Measurements from ENCODE around the gene ZBTB46. TPM values are rescaled to one million over a fixed set of nuclear protein-coding genes. Genes with fewer than 3 reads are reported as not detected.
A peak's percentile ranks its signal among the peaks of the same experiment; 100 is the strongest.

The ZBTB46 gene
- total and polyA plus RNA-seq, 9 donors: 4.1 to 55.1 (median 34.7) TPM

DNA sequence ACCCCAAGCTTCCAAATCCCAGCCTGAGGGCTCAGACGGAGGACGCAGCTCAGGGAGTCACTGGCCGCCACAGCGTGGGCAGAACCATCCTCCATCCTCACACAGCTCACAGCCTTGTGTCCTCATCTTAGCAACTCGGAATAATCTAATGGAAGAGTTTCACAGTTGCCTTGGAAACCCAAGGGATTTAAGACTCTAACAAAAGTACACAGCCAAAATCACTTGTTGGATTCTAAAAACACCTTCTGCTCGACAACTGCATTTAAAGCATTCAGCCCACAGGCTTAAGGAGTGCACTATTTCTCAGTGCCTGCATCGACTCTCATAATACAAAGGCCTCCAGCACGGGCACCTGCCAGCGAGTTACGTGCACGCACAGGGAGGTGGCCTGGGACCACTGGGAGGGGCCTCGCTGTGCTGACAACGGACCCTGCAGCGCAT lies 45.4 kb downstream of the ZBTB46 start:
- peak overlapping the region in 1 of 2 donors; percentile 74 for H3K27ac ChIP-seq
- H3K36me3 ChIP-seq: no peaks in the 10 kb centered on the region
- TF ChIP-seq POLR2A (IDR thresholded peaks at IDR 0.05) (no peak), EP300 (IDR thresholded peaks at IDR 0.05) (no peak)
- TF ChIP-seq, protein P1, sequence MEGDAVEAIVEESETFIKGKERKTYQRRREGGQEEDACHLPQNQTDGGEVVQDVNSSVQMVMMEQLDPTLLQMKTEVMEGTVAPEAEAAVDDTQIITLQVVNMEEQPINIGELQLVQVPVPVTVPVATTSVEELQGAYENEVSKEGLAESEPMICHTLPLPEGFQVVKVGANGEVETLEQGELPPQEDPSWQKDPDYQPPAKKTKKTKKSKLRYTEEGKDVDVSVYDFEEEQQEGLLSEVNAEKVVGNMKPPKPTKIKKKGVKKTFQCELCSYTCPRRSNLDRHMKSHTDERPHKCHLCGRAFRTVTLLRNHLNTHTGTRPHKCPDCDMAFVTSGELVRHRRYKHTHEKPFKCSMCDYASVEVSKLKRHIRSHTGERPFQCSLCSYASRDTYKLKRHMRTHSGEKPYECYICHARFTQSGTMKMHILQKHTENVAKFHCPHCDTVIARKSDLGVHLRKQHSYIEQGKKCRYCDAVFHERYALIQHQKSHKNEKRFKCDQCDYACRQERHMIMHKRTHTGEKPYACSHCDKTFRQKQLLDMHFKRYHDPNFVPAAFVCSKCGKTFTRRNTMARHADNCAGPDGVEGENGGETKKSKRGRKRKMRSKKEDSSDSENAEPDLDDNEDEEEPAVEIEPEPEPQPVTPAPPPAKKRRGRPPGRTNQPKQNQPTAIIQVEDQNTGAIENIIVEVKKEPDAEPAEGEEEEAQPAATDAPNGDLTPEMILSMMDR (IDR thresholded peaks at IDR 0.05): no peak
- H3K9me3 ChIP-seq: no peaks in the 10 kb centered on the region
- DNase-seq: no peak
- peaks cover 6% of the 10 kb centered on the region for H3K4me1 ChIP-seq (ENCODE audit: insufficient read depth)
- intact Hi-C loops (cut with DNase I): loop anchor here in 1 of 4 donors (5.0 kb wide), 1 partner anchor 77 kb away; the partner anchor contains the start of gene ABHD16B
- WGBS, 3 donors: 31 to 43% (median 37%) methylated on average over 14 of the region's 14 CpGs
- H3K27me3 ChIP-seq: no peaks in the 10 kb centered on the region
- H3K4me3 ChIP-seq: no peak overlapping the region

DNA sequence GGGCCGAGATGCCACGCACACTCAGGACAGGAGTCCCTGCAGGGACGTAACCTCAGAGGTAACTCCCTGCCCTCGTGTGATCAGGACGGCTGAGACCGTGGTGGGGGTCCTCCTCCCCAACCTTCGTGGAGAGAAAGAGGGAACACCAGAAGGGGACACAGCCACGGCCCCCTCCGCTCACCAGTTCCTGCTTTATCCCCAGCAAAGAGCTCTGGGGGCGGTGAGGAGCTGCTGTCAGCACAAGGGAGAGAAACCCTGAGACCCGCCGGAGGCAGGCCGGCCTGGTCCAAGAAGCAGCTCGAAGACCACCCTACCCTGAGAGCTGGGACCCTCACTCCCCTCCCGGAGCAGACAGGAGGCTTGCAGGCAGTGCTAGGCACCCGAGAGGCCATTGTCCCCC lies 47.1 kb downstream of the ZBTB46 start:
- WGBS, 3 donors: 80 to 85% (median 85%) methylated on average over 16 of the region's 16 CpGs
- DNase-seq: no peak

DNA sequence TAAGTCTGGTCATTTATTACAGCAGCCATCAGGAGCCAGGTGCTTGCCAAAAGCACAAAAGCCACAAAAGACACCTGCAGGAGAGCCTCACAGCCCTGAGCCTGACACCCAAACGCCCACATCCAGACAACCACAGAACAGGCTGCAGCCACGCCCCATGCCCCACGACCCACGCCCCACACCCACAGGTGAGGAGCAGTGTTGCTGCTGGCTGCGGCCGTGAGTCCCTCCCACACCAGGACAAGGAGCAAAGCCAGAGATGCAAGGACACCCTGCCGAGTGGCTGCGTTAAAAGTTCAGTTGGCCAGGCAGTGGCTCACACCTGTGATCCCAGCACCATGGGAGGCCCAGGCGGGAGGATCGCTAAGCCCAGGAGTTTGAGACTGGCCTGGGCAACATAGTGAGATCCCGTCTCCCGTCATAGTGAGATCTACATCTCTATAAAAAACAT lies 48.5 kb downstream of the ZBTB46 start:
- H3K9me3 ChIP-seq: no peaks in the 10 kb centered on the region
- H3K36me3 ChIP-seq: no peaks in the 10 kb centered on the region
- H3K4me1 ChIP-seq (ENCODE audit: insufficient read depth): peaks cover 6% of the 10 kb centered on the region
- H3K4me3 ChIP-seq: no peak overlapping the region
- 84 to 85% (median 85%) methylated on average over 12 of the region's 12 CpGs for WGBS, 3 donors
- TF ChIP-seq, protein P1 (IDR thresholded peaks at IDR 0.05): no peak
- TF ChIP-seq EP300 (IDR thresholded peaks at IDR 0.05): no peak
- TF ChIP-seq POLR2A (IDR thresholded peaks at IDR 0.05): no peak
- intact Hi-C loops (cut with DNase I): loop anchor here in 2 of 4 donors (5.0 kb wide), 2 partner anchors 35 to 75 kb away; no protein-coding TSS in a partner anchor
- no peak overlapping the region for H3K27ac ChIP-seq
- DNase-seq: no peak
- no peaks in the 10 kb centered on the region for H3K27me3 ChIP-seq

More for the DNA sequence above, 47.1 kb downstream of the ZBTB46 start:
- no peak overlapping the region for H3K27ac ChIP-seq
- TF ChIP-seq, protein P1 (IDR thresholded peaks at IDR 0.05): no peak
- no peak for TF ChIP-seq EP300 (IDR thresholded peaks at IDR 0.05)
- TF ChIP-seq POLR2A (IDR thresholded peaks at IDR 0.05): no peak
- no peak overlapping the region for H3K4me3 ChIP-seq
- peaks cover 6% of the 10 kb centered on the region for H3K4me1 ChIP-seq (ENCODE audit: insufficient read depth)
- no peaks in the 10 kb centered on the region for H3K27me3 ChIP-seq
- no peaks in the 10 kb centered on the region for H3K9me3 ChIP-seq
- intact Hi-C loops (cut with DNase I): loop anchor here in 2 of 4 donors (5.0 kb wide), 2 partner anchors 33 to 73 kb away; no protein-coding TSS in a partner anchor
- no peaks in the 10 kb centered on the region for H3K36me3 ChIP-seq

DNA sequence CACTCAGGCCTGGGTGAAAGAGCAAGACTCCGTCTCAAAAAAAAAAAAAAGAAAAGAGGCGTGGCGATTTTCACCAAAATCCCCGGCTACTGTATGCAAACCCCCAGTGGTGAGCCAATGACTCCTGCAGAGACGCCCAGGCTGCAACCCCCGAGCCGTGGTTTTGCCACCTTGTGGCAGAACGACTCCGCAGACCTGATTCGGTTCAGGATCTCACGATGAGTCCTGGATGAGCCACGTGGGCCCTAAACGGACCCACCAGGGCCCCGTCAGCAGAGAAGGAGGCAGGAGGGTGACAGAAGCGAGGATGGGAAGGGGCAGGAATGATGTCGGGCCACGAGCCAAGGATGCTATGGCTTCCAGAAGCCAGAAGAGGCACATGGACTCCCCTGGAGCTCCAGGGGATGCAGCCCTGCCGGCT lies 49.0 kb downstream of the ZBTB46 start:
- intact Hi-C loops (cut with DNase I): loop anchor here in 2 of 4 donors (5.0 kb wide), 2 partner anchors 35 to 75 kb away; no protein-coding TSS in a partner anchor
- no peaks in the 10 kb centered on the region for H3K36me3 ChIP-seq
- H3K27ac ChIP-seq: no peak overlapping the region
- TF ChIP-seq, protein P1 (IDR thresholded peaks at IDR 0.05): no peak
- no peaks in the 10 kb centered on the region for H3K9me3 ChIP-seq
- WGBS, 3 donors: 77 to 78% (median 78%) methylated on average over 17 to 18 of the region's 18 CpGs
- H3K4me1 ChIP-seq (ENCODE audit: insufficient read depth): peaks cover 3% of the 10 kb centered on the region
- DNase-seq: no peak
- H3K4me3 ChIP-seq: no peak overlapping the region
- no peaks in the 10 kb centered on the region for H3K27me3 ChIP-seq
